OCI-LY7 (cell line): Measurements from ENCODE around the gene KRTAP19-2. TPM values are rescaled to one million over a fixed set of nuclear protein-coding genes. Genes with fewer than 3 reads are reported as not detected.

Source experiments
- BruUV-seq: library from RNA; stranded (reverse); fragments of 400-500 nt; replicated peaks from 2 replicates; lab custom pipeline; 2021; lab: Mats Ljungman, UMichigan
- CTCF ChIA-PET: fragments of 300-600 bp; sonication (Branson Sonifier 250); formaldehyde crosslinking; loops from one replicate; lab custom pipeline; 2022; ENCODE audit warnings: antibody characterized with exemption; ENCODE audit not compliant: unreplicated experiment; lab: Charles Lee
- POLR2A ChIA-PET: fragments of 300-600 bp; sonication (Branson Sonifier 250); formaldehyde crosslinking; loops from one replicate; lab custom pipeline; 2022; ENCODE audit warnings: antibody characterized with exemption; lab: Charles Lee
- DNase-seq: peaks from one replicate; pipeline ENCODE4 v3.0.0-alpha.2; 2015; ENCODE audit warnings: low spot score
- H2AFZ ChIP-seq: fragments of 200-600 bp; sonication (generic), shearing (Covaris generic); 2 replicates; pipeline ENCODE4 v1.6.1; 2014; ENCODE audit warnings: mild to moderate bottlenecking, antibody characterized with exemption, low read length, moderate library complexity
- H3K27ac ChIP-seq: fragments of 200-600 bp; sonication (generic); 2 replicates; pipeline ENCODE4 v1.5.1; 2014; ENCODE audit warnings: mixed run types, low read depth, mild to moderate bottlenecking, moderate library complexity, low read length, inconsistent platforms; ENCODE audit not compliant: poor library complexity, severe bottlenecking
- H3K36me3 ChIP-seq: fragments of 200-600 bp; sonication (generic); 2 replicates; pipeline ENCODE4 v1.6.1; 2014; ENCODE audit warnings: mild to moderate bottlenecking, antibody characterized with exemption, low read length, moderate library complexity, mixed read lengths; ENCODE audit not compliant: insufficient read depth
- H3K4me1 ChIP-seq: fragments of 200-600 bp; sonication (generic); 2 replicates; pipeline ENCODE4 v1.5.1; 2014; ENCODE audit warnings: mild to moderate bottlenecking, low read length; ENCODE audit not compliant: insufficient read depth, poor library complexity, severe bottlenecking
- H3K4me2 ChIP-seq: fragments of 200-600 bp; sonication (generic); 2 replicates; pipeline ENCODE4 v1.6.1; 2014; ENCODE audit warnings: mild to moderate bottlenecking, low read length
- H3K4me3 ChIP-seq: fragments of 200-600 bp; sonication (generic); 2 replicates; pipeline ENCODE4 v1.5.1; 2014; ENCODE audit warnings: mild to moderate bottlenecking, low read depth, low read length; ENCODE audit not compliant: poor library complexity, severe bottlenecking
- H3K79me2 ChIP-seq: fragments of 200-600 bp; sonication (generic); 2 replicates; pipeline ENCODE4 v1.6.1; 2016; ENCODE audit warnings: low read depth, mild to moderate bottlenecking, low read length, moderate library complexity, mixed read lengths; ENCODE audit not compliant: insufficient read depth
- H3K9me2 ChIP-seq: fragments of 200-600 bp; sonication (generic); 2 replicates; pipeline ENCODE4 v1.6.1; 2016; ENCODE audit warnings: mild to moderate bottlenecking, low read length, mixed read lengths; ENCODE audit not compliant: insufficient read depth
- H3K9me3 ChIP-seq: fragments of 200-600 bp; sonication (generic); 2 replicates; pipeline ENCODE4 v1.6.1; 2014; ENCODE audit warnings: mild to moderate bottlenecking, mixed run types, low read length, mixed read lengths
- H4K20me1 ChIP-seq: fragments of 200-600 bp; sonication (generic); 2 replicates; pipeline ENCODE4 v1.6.1; 2014; ENCODE audit warnings: mild to moderate bottlenecking, antibody characterized with exemption, low read length, moderate library complexity, mixed read lengths; ENCODE audit not compliant: insufficient read depth
- CTCF ChIP-seq: fragments of 200-600 bp; sonication (generic); conservative IDR thresholded peaks from 2 replicates; pipeline ENCODE4 v1.5.1; 2014; ENCODE audit warnings: mild to moderate bottlenecking, antibody characterized with exemption, low read length, moderate library complexity, mixed read lengths
- EZH2phosphoT487 ChIP-seq: fragments of 200-600 bp; sonication (generic); IDR thresholded peaks from 2 replicates; pipeline ENCODE4 v1.6.1; 2018; ENCODE audit warnings: low read depth, borderline replicate concordance, mild to moderate bottlenecking, mixed run types, antibody characterized with exemption, low read length, moderate library complexity, mixed read lengths
- intact Hi-C: fragments of 100-400 bp; cut with micrococcal nuclease; formaldehyde crosslinking; loops from one replicate; pipeline ENCODE4 v1.10.0; 2022; ENCODE audit not compliant: unreplicated experiment
- total RNA-seq, 2 experiments: library from RNA; depleted of rRNA in 1 of 2; stranded (reverse); fragments of >200 nt in 1 of 2; shearing (Covaris generic) in 1 of 2; gene quantifications; 2 replicates each; pipeline ENCODE4 v1.2.3, GENCODE V29; 2014 to 2022

The KRTAP19-2 gene
- total RNA-seq, 2 experiments from 2014 or later = not detected

- TF ChIP-seq EZH2phosphoT487 (no peak), CTCF (no peak)
- intact Hi-C loops = no loop called here
- H3K79me2 ChIP-seq = no peaks in the 10 kb centered on the region
- no peaks in the 10 kb centered on the region for H3K9me2 ChIP-seq
- H4K20me1 ChIP-seq = no peaks in the 10 kb centered on the region
- H3K36me3 ChIP-seq = no peaks in the 10 kb centered on the region
- H3K27ac ChIP-seq = no peak within 1 kb of the TSS
- H2AFZ ChIP-seq = no peak within 1 kb of the TSS
- no peak for DNase-seq
- ChIA-PET CTCF (no interaction called here), POLR2A (no interaction called here)
- 0 out of 2 replicates have a peak, but pooled peaks cover 5% of the 10 kb centered on the region for H3K9me3 ChIP-seq
- no peak within 1 kb of the TSS for H3K4me3 ChIP-seq
- no TSS peak for BruUV-seq
- no peak within 1 kb of the TSS for H3K4me2 ChIP-seq
- no peaks in the 10 kb centered on the region for H3K4me1 ChIP-seq
Observed at GRCh38 chr21:30491963-30492428, 4.8 kb upstream of the KRTAP19-2 start, which contains the start of gene KRTAP19-3. Gene KRTAP19-3, minus strand, starts transcription at chr21:30492013. Its CDS starts 56 bp downstream, at chr21:30491957.

GRCh38 chr21:30486180-30486579 is 1.1 kb downstream of the KRTAP19-2 start:
- POLR2A ChIA-PET = no interaction called here
- H3K4me2 ChIP-seq = no peak overlapping the region
- TF ChIP-seq CTCF (no peak), EZH2phosphoT487 (no peak)
- H3K36me3 ChIP-seq = no peaks in the 10 kb centered on the region
- no TSS peak for BruUV-seq
- H3K79me2 ChIP-seq = no peaks in the 10 kb centered on the region
- peaks cover 8% of the 10 kb centered on the region; the same call in 1 of the 2 replicates for H3K9me3 ChIP-seq
- CTCF ChIA-PET = no interaction called here
- no peak overlapping the region for H3K4me3 ChIP-seq
- no peaks in the 10 kb centered on the region for H3K9me2 ChIP-seq
- no peaks in the 10 kb centered on the region for H4K20me1 ChIP-seq
- H2AFZ ChIP-seq = no peak overlapping the region
- no peak for DNase-seq
- intact Hi-C loops = no loop called here
- no peak overlapping the region for H3K27ac ChIP-seq
- no peaks in the 10 kb centered on the region for H3K4me1 ChIP-seq

- Histone ChIP-seq H4K20me1 (no peaks in the 10 kb centered on the region), H2AFZ (no peak overlapping the region), H3K4me3 (no peak overlapping the region), H3K36me3 (no peaks in the 10 kb centered on the region), H3K4me2 (no peak overlapping the region), H3K9me3 (peaks cover 8% of the 10 kb centered on the region; the same call in 1 of the 2 replicates), H3K9me2 (no peaks in the 10 kb centered on the region), H3K4me1 (no peaks in the 10 kb centered on the region), H3K27ac (no peak overlapping the region), H3K79me2 (no peaks in the 10 kb centered on the region)
- BruUV-seq = no TSS peak
- POLR2A ChIA-PET = no interaction called here
- intact Hi-C loops = no loop called here
- TF ChIP-seq EZH2phosphoT487 = no peak
- TF ChIP-seq CTCF = no peak
- CTCF ChIA-PET = no interaction called here
- no peak for DNase-seq
Observed at GRCh38 chr21:30482130-30482529, 5.1 kb downstream of the KRTAP19-2 start.
